ENCODE results near the gene PRG3. TPM values are rescaled to one million over a fixed set of nuclear protein-coding genes. Genes with fewer than 3 reads are reported as not detected.

Gene PRG3
- total and polyA plus RNA-seq, 9 of the 15 experiments (the other 6 are each of a cell fraction or from before 2014, with no cell fraction given) = 0.18 to 0.55 (median 0.38) TPM; not detected in 6

DNA sequence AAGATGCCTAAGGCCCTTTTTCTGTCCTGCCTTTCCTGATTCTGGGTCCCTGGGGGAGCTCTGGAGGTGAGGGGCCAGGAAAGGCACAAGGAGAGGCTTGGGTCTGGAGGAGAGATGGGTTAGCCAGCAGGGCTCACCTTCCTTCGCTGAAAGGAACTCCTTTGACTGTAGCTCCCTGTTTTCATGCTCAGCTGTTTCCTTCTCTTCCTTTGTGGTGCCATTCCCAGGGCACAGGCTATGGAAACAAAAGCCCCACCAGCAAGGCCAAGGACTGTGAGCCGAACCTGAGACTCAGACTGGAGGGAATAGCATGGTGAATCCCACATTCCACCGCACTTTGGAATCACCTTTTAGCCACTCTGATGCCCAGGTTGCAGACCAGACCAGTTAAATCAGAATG, 35.5 kb upstream of the PRG3 start (continued):
- TF ChIP-seq, protein P1, sequence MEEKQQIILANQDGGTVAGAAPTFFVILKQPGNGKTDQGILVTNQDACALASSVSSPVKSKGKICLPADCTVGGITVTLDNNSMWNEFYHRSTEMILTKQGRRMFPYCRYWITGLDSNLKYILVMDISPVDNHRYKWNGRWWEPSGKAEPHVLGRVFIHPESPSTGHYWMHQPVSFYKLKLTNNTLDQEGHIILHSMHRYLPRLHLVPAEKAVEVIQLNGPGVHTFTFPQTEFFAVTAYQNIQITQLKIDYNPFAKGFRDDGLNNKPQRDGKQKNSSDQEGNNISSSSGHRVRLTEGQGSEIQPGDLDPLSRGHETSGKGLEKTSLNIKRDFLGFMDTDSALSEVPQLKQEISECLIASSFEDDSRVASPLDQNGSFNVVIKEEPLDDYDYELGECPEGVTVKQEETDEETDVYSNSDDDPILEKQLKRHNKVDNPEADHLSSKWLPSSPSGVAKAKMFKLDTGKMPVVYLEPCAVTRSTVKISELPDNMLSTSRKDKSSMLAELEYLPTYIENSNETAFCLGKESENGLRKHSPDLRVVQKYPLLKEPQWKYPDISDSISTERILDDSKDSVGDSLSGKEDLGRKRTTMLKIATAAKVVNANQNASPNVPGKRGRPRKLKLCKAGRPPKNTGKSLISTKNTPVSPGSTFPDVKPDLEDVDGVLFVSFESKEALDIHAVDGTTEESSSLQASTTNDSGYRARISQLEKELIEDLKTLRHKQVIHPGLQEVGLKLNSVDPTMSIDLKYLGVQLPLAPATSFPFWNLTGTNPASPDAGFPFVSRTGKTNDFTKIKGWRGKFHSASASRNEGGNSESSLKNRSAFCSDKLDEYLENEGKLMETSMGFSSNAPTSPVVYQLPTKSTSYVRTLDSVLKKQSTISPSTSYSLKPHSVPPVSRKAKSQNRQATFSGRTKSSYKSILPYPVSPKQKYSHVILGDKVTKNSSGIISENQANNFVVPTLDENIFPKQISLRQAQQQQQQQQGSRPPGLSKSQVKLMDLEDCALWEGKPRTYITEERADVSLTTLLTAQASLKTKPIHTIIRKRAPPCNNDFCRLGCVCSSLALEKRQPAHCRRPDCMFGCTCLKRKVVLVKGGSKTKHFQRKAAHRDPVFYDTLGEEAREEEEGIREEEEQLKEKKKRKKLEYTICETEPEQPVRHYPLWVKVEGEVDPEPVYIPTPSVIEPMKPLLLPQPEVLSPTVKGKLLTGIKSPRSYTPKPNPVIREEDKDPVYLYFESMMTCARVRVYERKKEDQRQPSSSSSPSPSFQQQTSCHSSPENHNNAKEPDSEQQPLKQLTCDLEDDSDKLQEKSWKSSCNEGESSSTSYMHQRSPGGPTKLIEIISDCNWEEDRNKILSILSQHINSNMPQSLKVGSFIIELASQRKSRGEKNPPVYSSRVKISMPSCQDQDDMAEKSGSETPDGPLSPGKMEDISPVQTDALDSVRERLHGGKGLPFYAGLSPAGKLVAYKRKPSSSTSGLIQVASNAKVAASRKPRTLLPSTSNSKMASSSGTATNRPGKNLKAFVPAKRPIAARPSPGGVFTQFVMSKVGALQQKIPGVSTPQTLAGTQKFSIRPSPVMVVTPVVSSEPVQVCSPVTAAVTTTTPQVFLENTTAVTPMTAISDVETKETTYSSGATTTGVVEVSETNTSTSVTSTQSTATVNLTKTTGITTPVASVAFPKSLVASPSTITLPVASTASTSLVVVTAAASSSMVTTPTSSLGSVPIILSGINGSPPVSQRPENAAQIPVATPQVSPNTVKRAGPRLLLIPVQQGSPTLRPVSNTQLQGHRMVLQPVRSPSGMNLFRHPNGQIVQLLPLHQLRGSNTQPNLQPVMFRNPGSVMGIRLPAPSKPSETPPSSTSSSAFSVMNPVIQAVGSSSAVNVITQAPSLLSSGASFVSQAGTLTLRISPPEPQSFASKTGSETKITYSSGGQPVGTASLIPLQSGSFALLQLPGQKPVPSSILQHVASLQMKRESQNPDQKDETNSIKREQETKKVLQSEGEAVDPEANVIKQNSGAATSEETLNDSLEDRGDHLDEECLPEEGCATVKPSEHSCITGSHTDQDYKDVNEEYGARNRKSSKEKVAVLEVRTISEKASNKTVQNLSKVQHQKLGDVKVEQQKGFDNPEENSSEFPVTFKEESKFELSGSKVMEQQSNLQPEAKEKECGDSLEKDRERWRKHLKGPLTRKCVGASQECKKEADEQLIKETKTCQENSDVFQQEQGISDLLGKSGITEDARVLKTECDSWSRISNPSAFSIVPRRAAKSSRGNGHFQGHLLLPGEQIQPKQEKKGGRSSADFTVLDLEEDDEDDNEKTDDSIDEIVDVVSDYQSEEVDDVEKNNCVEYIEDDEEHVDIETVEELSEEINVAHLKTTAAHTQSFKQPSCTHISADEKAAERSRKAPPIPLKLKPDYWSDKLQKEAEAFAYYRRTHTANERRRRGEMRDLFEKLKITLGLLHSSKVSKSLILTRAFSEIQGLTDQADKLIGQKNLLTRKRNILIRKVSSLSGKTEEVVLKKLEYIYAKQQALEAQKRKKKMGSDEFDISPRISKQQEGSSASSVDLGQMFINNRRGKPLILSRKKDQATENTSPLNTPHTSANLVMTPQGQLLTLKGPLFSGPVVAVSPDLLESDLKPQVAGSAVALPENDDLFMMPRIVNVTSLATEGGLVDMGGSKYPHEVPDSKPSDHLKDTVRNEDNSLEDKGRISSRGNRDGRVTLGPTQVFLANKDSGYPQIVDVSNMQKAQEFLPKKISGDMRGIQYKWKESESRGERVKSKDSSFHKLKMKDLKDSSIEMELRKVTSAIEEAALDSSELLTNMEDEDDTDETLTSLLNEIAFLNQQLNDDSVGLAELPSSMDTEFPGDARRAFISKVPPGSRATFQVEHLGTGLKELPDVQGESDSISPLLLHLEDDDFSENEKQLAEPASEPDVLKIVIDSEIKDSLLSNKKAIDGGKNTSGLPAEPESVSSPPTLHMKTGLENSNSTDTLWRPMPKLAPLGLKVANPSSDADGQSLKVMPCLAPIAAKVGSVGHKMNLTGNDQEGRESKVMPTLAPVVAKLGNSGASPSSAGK (IDR thresholded peaks at IDR 0.05) = no peak
- TF ChIP-seq BDP1 (IDR thresholded peaks at IDR 0.05; ENCODE audit: insufficient read depth, insufficient read length) (no peak), SUPT5H (IDR thresholded peaks at IDR 0.05) (no peak)
- TF ChIP-seq, protein P2, sequence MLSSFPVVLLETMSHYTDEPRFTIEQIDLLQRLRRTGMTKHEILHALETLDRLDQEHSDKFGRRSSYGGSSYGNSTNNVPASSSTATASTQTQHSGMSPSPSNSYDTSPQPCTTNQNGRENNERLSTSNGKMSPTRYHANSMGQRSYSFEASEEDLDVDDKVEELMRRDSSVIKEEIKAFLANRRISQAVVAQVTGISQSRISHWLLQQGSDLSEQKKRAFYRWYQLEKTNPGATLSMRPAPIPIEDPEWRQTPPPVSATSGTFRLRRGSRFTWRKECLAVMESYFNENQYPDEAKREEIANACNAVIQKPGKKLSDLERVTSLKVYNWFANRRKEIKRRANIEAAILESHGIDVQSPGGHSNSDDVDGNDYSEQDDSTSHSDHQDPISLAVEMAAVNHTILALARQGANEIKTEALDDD (IDR thresholded peaks at IDR 0.05) = no peak

All from K562 (cell line).